H1 (cell line): Measurements from ENCODE around the gene CPNE5. TPM values are rescaled to one million over a fixed set of nuclear protein-coding genes. Genes with fewer than 3 reads are reported as not detected.

Experiments used
- CTCF ChIA-PET: fragments of 300-600 bp; sonication (Branson Sonifier 250); formaldehyde crosslinking; loops from one replicate; lab custom pipeline; 2021; ENCODE audit not compliant: partially characterized antibody; lab: Charles Lee
- POLR2A ChIA-PET: fragments of 300-600 bp; sonication (Branson Sonifier 250); formaldehyde crosslinking; loops from one replicate; lab custom pipeline; 2021; ENCODE audit warnings: inconsistent platforms; ENCODE audit not compliant: partially characterized antibody; lab: Charles Lee
- DNase-seq, 2 experiments: peaks; one replicate each; pipeline versions ENCODE4 v3.0.0 to v3.0.0-alpha.2; 2010 to 2022; ENCODE audit warnings: low spot score in 2 of 2, low read depth in 1 of 2, mixed read lengths in 1 of 2
- FAIRE-seq: peaks from 2 replicates; lab custom pipeline; 2011; peaks lifted over from hg19 to GRCh38; lab: Jason Lieb, UNC
- H2AFZ ChIP-seq: 2 replicates; pipeline ENCODE4 v1.8.1; 2012; ENCODE audit warnings: low read length, inconsistent platforms
- H2AK5ac ChIP-seq: 2 replicates; pipeline ENCODE4 v1.6.1; 2013; ENCODE audit warnings: low read depth, low read length
- H2BK120ac ChIP-seq: replicated peaks from 2 replicates; pipeline ENCODE3; 2013; ENCODE audit warnings: low read depth, low read length, inconsistent platforms
- H2BK12ac ChIP-seq: 2 replicates; pipeline ENCODE4 v1.6.1; 2013; ENCODE audit warnings: low read depth, low read length
- H2BK15ac ChIP-seq: 2 replicates; pipeline ENCODE4 v1.6.1; 2013; ENCODE audit warnings: low read length
- H2BK20ac ChIP-seq: 2 replicates; pipeline ENCODE4 v1.6.1; 2013; ENCODE audit warnings: low read length
- H2BK5ac ChIP-seq: 2 replicates; pipeline ENCODE4 v1.6.1; 2013; ENCODE audit warnings: low read depth, low read length
- H3K14ac ChIP-seq: 2 replicates; pipeline ENCODE4 v1.6.1; 2013; ENCODE audit warnings: inconsistent platforms; ENCODE audit not compliant: insufficient read length
- H3K18ac ChIP-seq: 2 replicates; pipeline ENCODE4 v1.6.1; 2013; ENCODE audit warnings: low read length; ENCODE audit errors: extremely low read depth
- H3K23ac ChIP-seq: 2 replicates; pipeline ENCODE4 v1.6.1; 2013; ENCODE audit warnings: inconsistent platforms; ENCODE audit not compliant: insufficient read length
- H3K23me2 ChIP-seq: 2 replicates; pipeline ENCODE4 v1.6.1; 2013; ENCODE audit warnings: low read depth, low read length
- H3K27ac ChIP-seq: 2 replicates; pipeline ENCODE4 v1.6.1; 2011; ENCODE audit warnings: low read depth, low read length, inconsistent platforms
- H3K27me3 ChIP-seq, 4 experiments: replicated peaks in 1 of 4; 1 replicate in 1 of 4; 2 replicates in 3 of 4; pipeline versions ENCODE4 v1.6.1 to v1.8.1; 2011 to 2013; ENCODE audit warnings: low read length in 3 of 4, mild to moderate bottlenecking in 3 of 4, inconsistent platforms in 2 of 4, mixed read lengths in 2 of 4, moderate library complexity in 1 of 4; ENCODE audit not compliant: control insufficient read depth in 3 of 4, insufficient read depth in 3 of 4; ENCODE audit errors: extremely low read depth in 1 of 4
- H3K36me3 ChIP-seq, 4 experiments: 2 replicates each; pipeline versions ENCODE4 v1.6.1 to v1.8.1; 2011 to 2013; ENCODE audit warnings: mild to moderate bottlenecking in 4 of 4, low read length in 3 of 4, moderate library complexity in 2 of 4, control low read depth in 1 of 4, inconsistent platforms in 1 of 4; ENCODE audit not compliant: insufficient read depth in 4 of 4, control insufficient read depth in 2 of 4
- H3K4ac ChIP-seq: replicated peaks from 2 replicates; pipeline ENCODE3; 2013; ENCODE audit warnings: low read length, low read depth, mixed read lengths, inconsistent platforms; ENCODE audit not compliant: insufficient read length
- H3K4me1 ChIP-seq, 4 experiments: replicated peaks in 1 of 4; 1 replicate in 1 of 4; 2 replicates in 3 of 4; pipeline versions ENCODE4 v1.6.1 to v1.8.1; 2011 to 2013; ENCODE audit warnings: low read length in 3 of 4, inconsistent platforms in 2 of 4, mixed read lengths in 1 of 4; ENCODE audit not compliant: insufficient read depth in 4 of 4, control insufficient read depth in 3 of 4
- H3K4me2 ChIP-seq, 2 experiments: 2 replicates each; pipeline versions ENCODE4 v1.6.1 to v1.8.1; 2011 to 2013; ENCODE audit warnings: low read depth in 2 of 2, low read length in 2 of 2, control low read depth in 1 of 2, inconsistent platforms in 1 of 2, mild to moderate bottlenecking in 1 of 2; ENCODE audit not compliant: insufficient read depth in 1 of 2
- H3K4me3 ChIP-seq, 4 experiments: fragments of 200-600, 300-600 bp in 1 of 4; sonication (generic), shearing (Covaris generic), sonication (Bioruptor Twin) in 1 of 4; 2 replicates each; pipeline versions ENCODE4 v1.5.1 to v1.8.1; 2011 to 2016; ENCODE audit warnings: low read length in 4 of 4, low read depth in 3 of 4, control low read depth in 2 of 4, inconsistent platforms in 2 of 4, mild to moderate bottlenecking in 2 of 4, mixed read lengths in 1 of 4, moderate library complexity in 1 of 4; ENCODE audit not compliant: insufficient read depth in 2 of 4; ENCODE audit errors: extremely low read depth in 1 of 4
- H3K56ac ChIP-seq: replicated peaks from 2 replicates; pipeline ENCODE3; 2013; ENCODE audit warnings: low read depth, mild to moderate bottlenecking, mixed read lengths, low read length, inconsistent platforms; ENCODE audit not compliant: insufficient read length
- H3K79me1 ChIP-seq: 2 replicates; pipeline ENCODE4 v1.6.1; 2013; ENCODE audit warnings: low read depth, low read length, control low read depth
- H3K79me2 ChIP-seq, 2 experiments: 2 replicates each; pipeline versions ENCODE4 v1.6.1 to v1.8.1; 2012 to 2013; ENCODE audit warnings: low read length in 2 of 2, mild to moderate bottlenecking in 2 of 2, inconsistent platforms in 1 of 2; ENCODE audit not compliant: insufficient read depth in 2 of 2, control insufficient read depth in 1 of 2
- H3K9ac ChIP-seq, 4 experiments: replicated peaks in 1 of 4; 1 replicate in 1 of 4; 2 replicates in 3 of 4; pipeline versions ENCODE4 v1.6.1 to v1.8.1; 2011 to 2013; ENCODE audit warnings: low read depth in 3 of 4, low read length in 3 of 4, control low read depth in 2 of 4, mild to moderate bottlenecking in 2 of 4, moderate library complexity in 2 of 4, inconsistent platforms in 1 of 4; ENCODE audit errors: extremely low read depth in 1 of 4
- H3K9me3 ChIP-seq, 2 experiments: 2 replicates each; pipeline versions ENCODE4 v1.6.1 to v1.8.1; 2012 to 2013; ENCODE audit warnings: mild to moderate bottlenecking in 2 of 2, moderate library complexity in 2 of 2, control low read depth in 1 of 2, inconsistent platforms in 1 of 2, low read depth in 1 of 2, low read length in 1 of 2, mixed read lengths in 1 of 2; ENCODE audit not compliant: insufficient read depth in 2 of 2
- H4K20me1 ChIP-seq, 2 experiments: replicated peaks in 1 of 2; 2 replicates each; pipeline versions ENCODE3 to v1.8.1; 2011 to 2013; ENCODE audit warnings: inconsistent platforms in 2 of 2, low read length in 2 of 2, mild to moderate bottlenecking in 1 of 2; ENCODE audit not compliant: insufficient read depth in 2 of 2, control insufficient read depth in 1 of 2
- H4K5ac ChIP-seq: 2 replicates; pipeline ENCODE4 v1.6.1; 2013; ENCODE audit warnings: low read length, low read depth, mixed read lengths, inconsistent platforms; ENCODE audit not compliant: insufficient read length
- H4K8ac ChIP-seq: 2 replicates; pipeline ENCODE4 v1.8.0; 2013; ENCODE audit warnings: mild to moderate bottlenecking, moderate library complexity, low read length, inconsistent platforms; ENCODE audit not compliant: insufficient read depth; ENCODE audit errors: extremely low read depth
- H4K91ac ChIP-seq: replicated peaks from 2 replicates; pipeline ENCODE3; 2013; ENCODE audit warnings: low read length, mixed read lengths, inconsistent platforms; ENCODE audit not compliant: insufficient read length
- BCL11A ChIP-seq, 2 experiments: IDR thresholded peaks; one replicate each; pipeline ENCODE4 v1.6.1; 2011; ENCODE audit warnings: low read depth in 2 of 2, low read length in 2 of 2, mild to moderate bottlenecking in 2 of 2
- GABPA ChIP-seq: IDR thresholded peaks from 2 replicates; pipeline ENCODE4 v1.6.1; 2011; ENCODE audit warnings: mild to moderate bottlenecking, low read length, moderate library complexity, borderline replicate concordance; ENCODE audit not compliant: insufficient read depth
- KDM4A ChIP-seq: IDR thresholded peaks from one replicate; pipeline ENCODE4 v1.7.1; 2012; ENCODE audit warnings: low read depth, mild to moderate bottlenecking, moderate library complexity, low read length, inconsistent platforms; ENCODE audit not compliant: severe bottlenecking
- MAX ChIP-seq: IDR thresholded peaks from 2 replicates; pipeline ENCODE4 v1.6.1; 2012; ENCODE audit warnings: inconsistent platforms
- POLR2AphosphoS5 ChIP-seq: IDR thresholded peaks from 2 replicates; pipeline ENCODE4 v1.6.1; 2011; ENCODE audit warnings: low read depth, low read length
- TEAD4 ChIP-seq: IDR thresholded peaks from 2 replicates; pipeline ENCODE4 v1.6.1; 2012; ENCODE audit warnings: low read depth, low read length, inconsistent platforms, mixed read lengths
- WGBS, 2 experiments: shearing (Covaris generic) in 1 of 2; methylation state at CpG; one replicate each; pipeline versions ENCODE4 v1.1.6 to v1.1.7; 2013 to 2015; ENCODE audit warnings: low lambda C conversion rate in 2 of 2, mixed read lengths in 2 of 2, inconsistent platforms in 1 of 2, low coverage in 1 of 2, missing lambda C conversion rate in 1 of 2; ENCODE audit not compliant: insufficient replicate concordance in 2 of 2, insufficient coverage in 1 of 2, insufficient read length in 1 of 2; ENCODE audit errors: extremely low coverage in 1 of 2, missing lambda C conversion rate in 1 of 2; 5-methylcytosine and 5-hydroxymethylcytosine counted together
- polyA plus RNA-seq, 7 experiments: library from polyadenylated mRNA; depleted of rRNA in 3 of 7; stranded (reverse) in 5 of 7; unstranded in 2 of 7; fragments of >200 nt in 5 of 7; fragments of 200-250 nt in 2 of 7; gene quantifications; 1 replicate in 5 of 7; 2 replicates in 1 of 7; 4 replicates in 1 of 7; pipeline versions ENCODE4 v1.2.1 to v1.2.3, GENCODE V29; 2011 to 2013; ENCODE audit warnings: missing spikeins in 2 of 7, mixed read lengths in 2 of 7
- total RNA-seq: library from RNA; stranded (reverse); fragmentation: NEBNext Ultra II Directional; extraction: Animal tissue kit (Norgen Biotek cat#: 25700); gene quantifications from 2 replicates; pipeline ENCODE4 v1.2.1, GENCODE V29; 2021
- TF ChIP-seq, protein P1 (sequence below): IDR thresholded peaks from 2 replicates; pipeline ENCODE4 v1.6.1; 2011; ENCODE audit warnings: low read depth, mild to moderate bottlenecking, low read length; ENCODE audit not compliant: insufficient read depth

The CPNE5 gene
- total and polyA plus RNA-seq, 2 of the 8 experiments (the other 6 are each of a cell fraction or from before 2014, with no cell fraction given), result 0.88 to 1.8 TPM

- no peak overlapping the region for H2BK12ac ChIP-seq
- no peaks in the 10 kb centered on the region for H3K27me3 ChIP-seq
- CTCF ChIA-PET, result interaction anchor here (1.8 to 6.5 kb wide), 7 partner anchors 12 to 338 kb away, joined by 4 to 77 read pairs (median 19); partner anchors contain the start of gene C6orf89
- no peak overlapping the region for H3K27ac ChIP-seq
- H3K36me3 ChIP-seq, result peaks cover 7 to 42% (median 12%) of the 10 kb centered on the region in 4 experiments; a peak in 7 of 8 replicates
- no peak overlapping the region for H2BK5ac ChIP-seq
- no peak overlapping the region for H2AFZ ChIP-seq
- H4K5ac ChIP-seq, result no peak overlapping the region
- no peak overlapping the region for H3K4me3 ChIP-seq
- no peak overlapping the region for H2BK20ac ChIP-seq
- FAIRE-seq (no peak), DNase-seq (no peak)
- no peak overlapping the region for H3K14ac ChIP-seq
- no peak overlapping the region for H4K8ac ChIP-seq
- WGBS, 2 experiments, result 93% methylated on average over 3 of the region's 3 CpGs; no CpG with 5 or more reads in 1 of the 2 experiments
- peaks cover 1 to 64% of the 10 kb centered on the region in 2 experiments; a peak in 3 of 4 replicates for H3K79me2 ChIP-seq
- no peak overlapping the region for H2BK120ac ChIP-seq
- H3K4ac ChIP-seq, result no peak overlapping the region
- H3K79me1 ChIP-seq, result peaks cover 2% of the 10 kb centered on the region; the same call in 1 of the 2 replicates
- peaks cover 0 to 4% (median 1%) of the 10 kb centered on the region in 4 experiments; a peak in 3 of 7 replicates for H3K4me1 ChIP-seq
- no peak overlapping the region for H3K9ac ChIP-seq
- no peak overlapping the region for H4K91ac ChIP-seq
- H3K4me2 ChIP-seq, result no peak overlapping the region
- POLR2A ChIA-PET, result no interaction called here
- H3K23me2 ChIP-seq, result peaks cover 4% of the 10 kb centered on the region; the same call in 1 of the 2 replicates
- no peak overlapping the region for H3K56ac ChIP-seq
- no peak overlapping the region for H2AK5ac ChIP-seq
- peaks cover 0 to 2% of the 10 kb centered on the region in 2 experiments for H4K20me1 ChIP-seq
- no peaks in the 10 kb centered on the region for H3K9me3 ChIP-seq
- no peak overlapping the region for H3K18ac ChIP-seq
- no peak overlapping the region for H3K23ac ChIP-seq
- no peak overlapping the region for H2BK15ac ChIP-seq
- TF ChIP-seq BCL11A (IDR thresholded peaks at IDR 0.05; ENCODE audit: low read depth in 2 of 2, low read length in 2 of 2) (no peak), POLR2AphosphoS5 (no peak), TEAD4 (no peak), MAX (no peak), GABPA (no peak), KDM4A (no peak)
- TF ChIP-seq, protein P1, sequence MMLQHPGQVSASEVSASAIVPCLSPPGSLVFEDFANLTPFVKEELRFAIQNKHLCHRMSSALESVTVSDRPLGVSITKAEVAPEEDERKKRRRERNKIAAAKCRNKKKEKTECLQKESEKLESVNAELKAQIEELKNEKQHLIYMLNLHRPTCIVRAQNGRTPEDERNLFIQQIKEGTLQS, result no peak
Measured at GRCh38 chr6:36871686-36872085, 32.4 kb upstream of the CPNE5 start.
